ENCODE results near the gene ICOS.
A peak's percentile ranks its signal among the peaks of the same experiment; 100 is the strongest.

ICOS gene

GRCh38 chr2:203897544-203897943 is 39.0 kb upstream of the ICOS start:
- TF ChIP-seq CTCF (IDR thresholded peaks at IDR 0.05): no peak
- no peaks in the 10 kb centered on the region for H3K79me2 ChIP-seq
- no peaks in the 10 kb centered on the region for H3K4me1 ChIP-seq
- no peak overlapping the region for H3K27ac ChIP-seq
- H3K27me3 ChIP-seq (ENCODE audit: control insufficient read depth, insufficient read depth, low read length): no peaks in the 10 kb centered on the region
- H3K4me2 ChIP-seq (ENCODE audit: low read length): no peak overlapping the region
- no peak overlapping the region for H2AFZ ChIP-seq
- no peak overlapping the region for H3K4me3 ChIP-seq (ENCODE audit: low read depth, low read length)
- H3K9ac ChIP-seq: no peak overlapping the region
- H3K36me3 ChIP-seq (ENCODE audit: control insufficient read depth, insufficient read depth, low read length): no peaks in the 10 kb centered on the region
- H3K9me3 ChIP-seq (ENCODE audit: control insufficient read depth, low read length): peaks cover 5% of the 10 kb centered on the region

GRCh38 chr2:203898657-203899056 is 37.9 kb upstream of the ICOS start:
- no peak overlapping the region for H3K27ac ChIP-seq
- peak overlapping the region; percentile 19 for H2AFZ ChIP-seq
- TF ChIP-seq CTCF (IDR thresholded peaks at IDR 0.05): no peak
- no peaks in the 10 kb centered on the region for H3K27me3 ChIP-seq (ENCODE audit: control insufficient read depth, insufficient read depth, low read length)
- H3K9me3 ChIP-seq (ENCODE audit: control insufficient read depth, low read length): peaks cover 5% of the 10 kb centered on the region
- no peak overlapping the region for H3K9ac ChIP-seq
- H3K79me2 ChIP-seq: no peaks in the 10 kb centered on the region
- no peak overlapping the region for H3K4me2 ChIP-seq (ENCODE audit: low read length)
- H3K36me3 ChIP-seq (ENCODE audit: control insufficient read depth, insufficient read depth, low read length): no peaks in the 10 kb centered on the region
- no peak overlapping the region for H3K4me3 ChIP-seq (ENCODE audit: low read depth, low read length)
- no peaks in the 10 kb centered on the region for H3K4me1 ChIP-seq

- no peaks in the 10 kb centered on the region for H3K27me3 ChIP-seq (ENCODE audit: control insufficient read depth, insufficient read depth, low read length)
- H3K79me2 ChIP-seq: no peaks in the 10 kb centered on the region
- no peaks in the 10 kb centered on the region for H3K36me3 ChIP-seq (ENCODE audit: control insufficient read depth, insufficient read depth, low read length)
- H3K4me1 ChIP-seq: no peaks in the 10 kb centered on the region
- H3K4me3 ChIP-seq (ENCODE audit: low read depth, low read length): no peak overlapping the region
- H2AFZ ChIP-seq: no peak overlapping the region
- no peak overlapping the region for H3K4me2 ChIP-seq (ENCODE audit: low read length)
- H3K9me3 ChIP-seq (ENCODE audit: control insufficient read depth, low read length): peaks cover 5% of the 10 kb centered on the region
- no peak overlapping the region for H3K9ac ChIP-seq
- no peak overlapping the region for H3K27ac ChIP-seq
- no peak for TF ChIP-seq CTCF (IDR thresholded peaks at IDR 0.05)
Observed at GRCh38 chr2:203900253-203900652, 36.3 kb upstream of the ICOS start.

GRCh38 chr2:203904022-203904421 is 32.5 kb upstream of the ICOS start:
- Histone ChIP-seq H3K9ac (no peak overlapping the region), H3K79me2 (no peaks in the 10 kb centered on the region), H3K4me3 (ENCODE audit: low read depth, low read length) (no peak overlapping the region), H3K27ac (no peak overlapping the region), H3K27me3 (ENCODE audit: control insufficient read depth, insufficient read depth, low read length) (no peaks in the 10 kb centered on the region), H3K4me1 (no peaks in the 10 kb centered on the region), H3K9me3 (ENCODE audit: control insufficient read depth, low read length) (peaks cover 5% of the 10 kb centered on the region), H3K4me2 (ENCODE audit: low read length) (no peak overlapping the region), H2AFZ (no peak overlapping the region), H3K36me3 (ENCODE audit: control insufficient read depth, insufficient read depth, low read length) (no peaks in the 10 kb centered on the region)
- TF ChIP-seq CTCF (IDR thresholded peaks at IDR 0.05): no peak

- no peak overlapping the region for H2AFZ ChIP-seq
- TF ChIP-seq CTCF (IDR thresholded peaks at IDR 0.05): no peak
- no peaks in the 10 kb centered on the region for H3K4me1 ChIP-seq
- no peak overlapping the region for H3K4me2 ChIP-seq (ENCODE audit: low read length)
- no peaks in the 10 kb centered on the region for H3K27me3 ChIP-seq (ENCODE audit: control insufficient read depth, insufficient read depth, low read length)
- no peaks in the 10 kb centered on the region for H3K36me3 ChIP-seq (ENCODE audit: control insufficient read depth, insufficient read depth, low read length)
- H3K9me3 ChIP-seq (ENCODE audit: control insufficient read depth, low read length): peaks cover 5% of the 10 kb centered on the region
- H3K9ac ChIP-seq: no peak overlapping the region
- H3K79me2 ChIP-seq: no peaks in the 10 kb centered on the region
- H3K4me3 ChIP-seq (ENCODE audit: low read depth, low read length): no peak overlapping the region
- H3K27ac ChIP-seq: no peak overlapping the region
Observed at GRCh38 chr2:203905656-203906055, 30.9 kb upstream of the ICOS start.
